BE2C (cell line): ENCODE results near the gene ABHD6.

Experiments used
- DNase-seq: peaks from one replicate; pipeline ENCODE4 v3.0.0-alpha.2; 2020
- H3K27me3 ChIP-seq: fragments of 250-450 bp; sonication (Bioruptor Pico); 2 replicates; pipeline ENCODE4 v1.5.1; 2020; ENCODE audit warnings: mild to moderate bottlenecking
- H3K36me3 ChIP-seq: fragments of 250-450 bp; sonication (Bioruptor Pico); 2 replicates; pipeline ENCODE4 v1.5.1; 2020; ENCODE audit warnings: mild to moderate bottlenecking
- H3K4me1 ChIP-seq: fragments of 250-450 bp; sonication (Bioruptor Pico); 2 replicates; pipeline ENCODE4 v1.5.1; 2020
- H3K4me3 ChIP-seq: 2 replicates; pipeline ENCODE4 v1.5.1; 2011; ENCODE audit warnings: low read depth, low read length
- H3K9me3 ChIP-seq: fragments of 250-450 bp; sonication (Bioruptor Pico); 2 replicates; pipeline ENCODE4 v1.5.1; 2020
- TF ChIP-seq, protein P1 (sequence below): IDR thresholded peaks from 2 replicates; pipeline ENCODE4 v1.5.1; 2012; ENCODE audit warnings: mild to moderate bottlenecking, low read depth, low read length

The ABHD6 gene

DNA sequence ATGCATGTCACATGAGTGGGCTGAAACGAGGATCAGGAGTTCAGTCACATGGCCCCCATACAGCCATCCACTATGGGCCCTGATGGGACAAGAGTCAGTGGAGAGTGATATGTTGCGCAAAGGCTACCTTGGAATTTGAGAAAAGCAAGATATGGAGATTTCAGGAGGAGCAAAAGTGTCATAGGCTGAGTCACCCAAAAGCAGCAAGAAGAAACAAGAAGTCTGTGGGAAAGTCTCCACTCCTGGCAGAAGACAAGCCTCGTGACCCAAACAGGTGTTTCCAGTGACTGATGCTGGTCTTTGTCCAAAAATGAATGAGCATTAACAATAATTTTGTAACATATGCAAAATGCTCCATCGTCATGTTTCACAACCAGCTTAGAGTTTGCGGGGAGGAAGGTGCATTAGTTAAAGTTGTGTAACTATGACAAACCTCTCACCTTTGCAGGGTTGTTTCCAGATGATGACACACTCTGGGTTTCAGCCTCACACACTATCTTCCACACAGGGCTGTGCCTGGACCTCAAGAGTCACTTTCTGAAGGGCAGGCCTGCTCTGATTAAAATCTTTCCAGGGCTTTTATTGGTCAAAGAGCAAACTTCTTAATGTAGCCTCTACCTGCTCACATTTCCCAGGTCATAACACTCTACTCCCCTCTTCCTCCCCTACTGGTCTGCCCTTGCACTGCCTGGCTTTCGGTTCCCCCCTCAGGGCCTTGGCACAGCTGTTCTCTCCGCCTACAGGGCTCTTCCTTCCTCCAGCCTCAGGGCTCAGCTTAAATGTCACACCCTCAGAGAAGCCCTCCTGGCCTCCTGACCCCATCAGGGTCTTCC is 22.9 kb upstream of the ABHD6 start:
- TF ChIP-seq, protein P1, sequence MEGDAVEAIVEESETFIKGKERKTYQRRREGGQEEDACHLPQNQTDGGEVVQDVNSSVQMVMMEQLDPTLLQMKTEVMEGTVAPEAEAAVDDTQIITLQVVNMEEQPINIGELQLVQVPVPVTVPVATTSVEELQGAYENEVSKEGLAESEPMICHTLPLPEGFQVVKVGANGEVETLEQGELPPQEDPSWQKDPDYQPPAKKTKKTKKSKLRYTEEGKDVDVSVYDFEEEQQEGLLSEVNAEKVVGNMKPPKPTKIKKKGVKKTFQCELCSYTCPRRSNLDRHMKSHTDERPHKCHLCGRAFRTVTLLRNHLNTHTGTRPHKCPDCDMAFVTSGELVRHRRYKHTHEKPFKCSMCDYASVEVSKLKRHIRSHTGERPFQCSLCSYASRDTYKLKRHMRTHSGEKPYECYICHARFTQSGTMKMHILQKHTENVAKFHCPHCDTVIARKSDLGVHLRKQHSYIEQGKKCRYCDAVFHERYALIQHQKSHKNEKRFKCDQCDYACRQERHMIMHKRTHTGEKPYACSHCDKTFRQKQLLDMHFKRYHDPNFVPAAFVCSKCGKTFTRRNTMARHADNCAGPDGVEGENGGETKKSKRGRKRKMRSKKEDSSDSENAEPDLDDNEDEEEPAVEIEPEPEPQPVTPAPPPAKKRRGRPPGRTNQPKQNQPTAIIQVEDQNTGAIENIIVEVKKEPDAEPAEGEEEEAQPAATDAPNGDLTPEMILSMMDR = no peak
- DNase-seq = no peak
- Histone ChIP-seq H3K36me3 (no peaks in the 10 kb centered on the region), H3K27me3 (no peaks in the 10 kb centered on the region), H3K9me3 (no peaks in the 10 kb centered on the region), H3K4me1 (no peaks in the 10 kb centered on the region), H3K4me3 (no peak overlapping the region)

DNA sequence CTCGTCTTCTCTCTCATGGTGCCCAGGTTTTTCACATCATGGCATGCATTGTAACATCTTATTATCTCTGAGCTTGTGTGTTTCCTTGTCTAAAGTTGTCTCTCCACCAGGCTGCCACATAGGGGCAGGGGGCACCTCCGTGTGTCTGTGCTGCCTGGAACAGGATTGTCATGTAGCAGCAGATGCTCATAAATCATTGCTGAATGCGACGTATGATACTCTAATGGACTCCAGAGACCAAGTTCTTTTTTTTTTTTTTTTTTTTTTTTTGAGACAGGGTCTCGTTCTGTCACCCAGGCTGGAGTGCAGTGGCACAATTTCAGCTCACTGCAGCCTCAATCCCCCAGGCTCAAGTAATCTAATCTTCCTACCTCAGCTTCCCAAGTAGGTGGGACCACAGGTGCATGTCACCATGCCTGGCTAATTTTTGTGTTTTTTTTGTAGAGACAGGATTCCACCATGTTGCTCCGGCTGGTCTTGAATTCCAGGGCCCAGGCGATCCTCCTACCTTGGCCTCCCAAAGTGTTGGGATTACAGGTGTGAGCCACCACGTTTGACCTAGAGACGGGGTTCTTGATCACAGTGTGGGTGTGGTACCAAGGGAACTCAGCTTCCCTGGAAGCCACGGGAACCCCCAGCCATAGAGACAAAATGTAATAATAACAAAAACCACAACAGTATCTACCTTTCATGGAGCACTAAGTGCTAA is 22.1 kb upstream of the ABHD6 start:
- H3K9me3 ChIP-seq = no peaks in the 10 kb centered on the region
- H3K27me3 ChIP-seq = no peaks in the 10 kb centered on the region
- H3K4me1 ChIP-seq = no peaks in the 10 kb centered on the region
- no peaks in the 10 kb centered on the region for H3K36me3 ChIP-seq
- TF ChIP-seq, protein P1 = no peak
- no peak for DNase-seq
- no peak overlapping the region for H3K4me3 ChIP-seq

GRCh38 chr3:58216496-58217195 is 20.9 kb upstream of the ABHD6 start:
- Histone ChIP-seq H3K4me1 (no peaks in the 10 kb centered on the region), H3K9me3 (no peaks in the 10 kb centered on the region), H3K36me3 (no peaks in the 10 kb centered on the region), H3K27me3 (no peaks in the 10 kb centered on the region), H3K4me3 (no peak overlapping the region)
- TF ChIP-seq, protein P1 = no peak
- DNase-seq = no peak

DNA sequence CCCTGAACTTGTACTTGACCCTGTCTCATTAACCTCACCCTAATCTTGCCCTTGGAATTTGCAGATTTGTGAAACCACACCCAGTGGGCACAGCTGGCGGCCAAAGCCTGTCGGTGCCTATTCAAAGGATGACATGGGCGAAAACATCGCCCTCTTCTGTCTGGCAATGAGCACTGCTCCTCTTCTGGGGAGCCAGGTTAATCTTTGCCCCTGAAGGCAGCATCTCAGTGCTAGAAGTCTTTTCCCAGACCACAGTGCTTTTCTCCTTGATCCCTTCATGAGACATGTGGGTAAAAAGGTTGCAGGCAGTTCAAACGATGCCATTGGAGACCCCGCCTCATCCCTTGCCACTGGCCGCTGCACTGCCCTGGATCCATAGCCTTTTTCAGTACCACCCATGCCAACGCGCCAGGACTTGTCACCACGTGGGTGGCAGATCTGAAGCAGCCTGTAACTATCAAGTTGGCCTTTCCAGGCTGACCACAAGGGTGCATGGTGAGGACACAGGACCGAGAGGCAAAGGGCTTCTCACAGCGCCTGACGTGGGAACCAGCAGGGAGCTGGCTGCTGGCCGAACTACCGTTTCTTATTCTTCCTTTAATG is 20.3 kb upstream of the ABHD6 start:
- peak; percentile 36 for DNase-seq
- H3K9me3 ChIP-seq = no peaks in the 10 kb centered on the region
- no peaks in the 10 kb centered on the region for H3K27me3 ChIP-seq
- no peaks in the 10 kb centered on the region for H3K36me3 ChIP-seq
- no peaks in the 10 kb centered on the region for H3K4me1 ChIP-seq
- TF ChIP-seq, protein P1 = peak; percentile 70
- H3K4me3 ChIP-seq = no peak overlapping the region

GRCh38 chr3:58218904-58219303 is 18.7 kb upstream of the ABHD6 start:
- Histone ChIP-seq H3K27me3 (no peaks in the 10 kb centered on the region), H3K36me3 (no peaks in the 10 kb centered on the region), H3K4me1 (no peaks in the 10 kb centered on the region), H3K9me3 (no peaks in the 10 kb centered on the region), H3K4me3 (no peak overlapping the region)
- TF ChIP-seq, protein P1 = no peak
- DNase-seq = no peak
